SK-N-SH (cell line): ENCODE data around the gene ANKRD10. TPM values are rescaled to one million over a fixed set of nuclear protein-coding genes. Genes with fewer than 3 reads are reported as not detected.

Experiments
- CTCF ChIA-PET: fragments of 300-600, 350-600 bp; formaldehyde crosslinking; extraction: SDS; loops from one replicate; lab custom pipeline; 2021; lab: Yijun Ruan, JAX
- POLR2A ChIA-PET: fragments of 350-600 bp; sonication (Branson Sonifier 250); formaldehyde crosslinking; extraction: SDS; loops from one replicate; lab custom pipeline; 2020; ENCODE audit warnings: antibody characterized with exemption, inconsistent platforms; lab: Yijun Ruan, JAX
- DNase-seq: peaks from one replicate; pipeline ENCODE4 v3.0.0; 2012
- H2AFZ ChIP-seq: fragments of 200-600 bp; sonication (generic); 2 replicates; pipeline ENCODE4 v1.8.1; 2016; ENCODE audit warnings: antibody characterized with exemption, mild to moderate bottlenecking, low read depth
- H3F3A ChIP-seq: fragments of 200-600 bp; sonication (generic); replicated peaks from 2 replicates; pipeline ENCODE3; 2016; ENCODE audit warnings: antibody characterized with exemption, mild to moderate bottlenecking; ENCODE audit not compliant: insufficient read depth
- H3K27ac ChIP-seq, 2 experiments: fragments of 200-500 bp in 1 of 2; fragments of 200-600 bp in 1 of 2; sonication (Bioruptor generic) in 1 of 2; sonication (generic), shearing (Covaris generic) in 1 of 2; 2 replicates each; pipeline versions ENCODE4 v1.5.1 to v1.6.1; 2014 to 2016; ENCODE audit warnings: low read depth in 2 of 2, inconsistent platforms in 1 of 2, low read length in 1 of 2, mild to moderate bottlenecking in 1 of 2, mixed read lengths in 1 of 2
- H3K27me3 ChIP-seq: fragments of 200-600 bp; sonication (generic), shearing (Covaris generic); 2 replicates; pipeline ENCODE4 v1.6.1; 2016; ENCODE audit warnings: mixed run types; ENCODE audit not compliant: insufficient read depth
- H3K36me3 ChIP-seq, 2 experiments: fragments of 200-500 bp in 1 of 2; fragments of 200-600 bp in 1 of 2; sonication (Bioruptor generic) in 1 of 2; sonication (generic) in 1 of 2; replicated peaks in 1 of 2; 2 replicates each; pipeline versions ENCODE3 to v1.5.1; 2014 to 2016; ENCODE audit warnings: low read length in 1 of 2, mild to moderate bottlenecking in 1 of 2; ENCODE audit not compliant: insufficient read depth in 2 of 2, control insufficient read depth in 1 of 2
- H3K4me1 ChIP-seq, 2 experiments: fragments of 200-500 bp in 1 of 2; fragments of 200-600 bp in 1 of 2; sonication (Bioruptor generic) in 1 of 2; sonication (generic), shearing (Covaris generic) in 1 of 2; 2 replicates each; pipeline versions ENCODE4 v1.5.1 to v1.6.1; 2014 to 2016; ENCODE audit warnings: low read depth in 1 of 2, low read length in 1 of 2, mixed run types in 1 of 2; ENCODE audit not compliant: insufficient read depth in 2 of 2, control insufficient read depth in 1 of 2
- H3K4me2 ChIP-seq: fragments of 200-600 bp; sonication (generic), shearing (Covaris generic); 2 replicates; pipeline ENCODE4 v1.6.1; 2017; ENCODE audit warnings: mixed run types
- H3K4me3 ChIP-seq, 2 experiments: fragments of 200-500 bp in 1 of 2; fragments of 200-600 bp in 1 of 2; sonication (Bioruptor generic) in 1 of 2; sonication (generic), shearing (Covaris generic) in 1 of 2; 2 replicates each; pipeline versions ENCODE4 v1.5.1 to v1.8.1; 2014 to 2016; ENCODE audit warnings: low read depth in 2 of 2, inconsistent platforms in 1 of 2, low read length in 1 of 2, mild to moderate bottlenecking in 1 of 2, mixed read lengths in 1 of 2, moderate library complexity in 1 of 2
- H3K79me2 ChIP-seq: fragments of 200-600 bp; sonication (generic); 2 replicates; pipeline ENCODE4 v1.8.1; 2017; ENCODE audit warnings: mild to moderate bottlenecking; ENCODE audit not compliant: insufficient read depth
- H3K9ac ChIP-seq: fragments of 200-600 bp; sonication (generic); 2 replicates; pipeline ENCODE4 v1.6.1; 2017; ENCODE audit warnings: mixed run types
- H3K9me2 ChIP-seq: fragments of 200-600 bp; sonication (generic); 2 replicates; pipeline ENCODE4 v1.6.1; 2017; ENCODE audit warnings: mixed run types
- H3K9me3 ChIP-seq: fragments of 200-600 bp; sonication (generic); 2 replicates; pipeline ENCODE4 v1.6.1; 2017; ENCODE audit warnings: mixed run types, mild to moderate bottlenecking, moderate library complexity
- H4K20me1 ChIP-seq: fragments of 200-600 bp; sonication (generic); 2 replicates; pipeline ENCODE4 v1.6.1; 2017; ENCODE audit warnings: mild to moderate bottlenecking, mixed run types; ENCODE audit not compliant: insufficient read depth
- ELF1 ChIP-seq: IDR thresholded peaks from 2 replicates; pipeline ENCODE4 v1.4.0; 2012
- EZH2phosphoT487 ChIP-seq: fragments of 200-600 bp; sonication (generic); IDR thresholded peaks from 2 replicates; pipeline ENCODE4 v1.6.1; 2017; ENCODE audit warnings: low read depth, mixed run types, mild to moderate bottlenecking, antibody characterized with exemption, moderate library complexity, borderline replicate concordance
- FOXJ3 ChIP-seq: sonication (generic); formaldehyde crosslinking; IDR thresholded peaks from 2 replicates; pipeline ENCODE4 v1.5.1; 2020; ENCODE audit warnings: mild to moderate bottlenecking, missing genetic modification reagents
- GABPA ChIP-seq: IDR thresholded peaks from 2 replicates; pipeline ENCODE4 v1.4.0; 2012; ENCODE audit warnings: low read depth, mild to moderate bottlenecking
- IRF3 ChIP-seq: fragments of 150-350 bp; IDR thresholded peaks from 2 replicates; pipeline ENCODE4 v1.6.1; 2016; ENCODE audit warnings: mild to moderate bottlenecking, low read depth, low read length
- MAX ChIP-seq: IDR thresholded peaks from 2 replicates; pipeline ENCODE4 v1.4.0; 2012; ENCODE audit warnings: low read depth
- MXI1 ChIP-seq: IDR thresholded peaks from 2 replicates; pipeline ENCODE4 v1.6.1; 2012; ENCODE audit warnings: mild to moderate bottlenecking, low read depth, low read length, improper control_type of control experiment
- NFIC ChIP-seq: IDR thresholded peaks from 2 replicates; pipeline ENCODE4 v1.4.0; 2012; ENCODE audit warnings: borderline replicate concordance
- RAD21 ChIP-seq: IDR thresholded peaks from 2 replicates; pipeline ENCODE4 v1.6.1; 2012; ENCODE audit warnings: mild to moderate bottlenecking, low read length
- RCOR1 ChIP-seq: fragments of 150-350 bp; IDR thresholded peaks from 2 replicates; pipeline ENCODE4 v1.6.1; 2017; ENCODE audit warnings: antibody characterized with exemption, low read length
- RFX5 ChIP-seq: IDR thresholded peaks from 2 replicates; pipeline ENCODE4 v1.6.1; 2012; ENCODE audit warnings: mild to moderate bottlenecking, improper control_type of control experiment, low read length
- SIN3A ChIP-seq: IDR thresholded peaks from 2 replicates; pipeline ENCODE4 v1.6.1; 2012; ENCODE audit warnings: low read depth, mild to moderate bottlenecking, low read length, moderate library complexity, borderline replicate concordance
- TAF1 ChIP-seq: IDR thresholded peaks from 2 replicates; pipeline ENCODE4 v1.6.1; 2012; ENCODE audit warnings: low read depth, mild to moderate bottlenecking, low read length, moderate library complexity, borderline replicate concordance
- TCF12 ChIP-seq: IDR thresholded peaks from 2 replicates; pipeline ENCODE4 v1.4.0; 2012
- USF1 ChIP-seq: IDR thresholded peaks from 2 replicates; pipeline ENCODE4 v1.4.0; 2012; ENCODE audit warnings: low read depth, borderline replicate concordance
- USF2 ChIP-seq: fragments of 150-350 bp; IDR thresholded peaks from 2 replicates; pipeline ENCODE4 v1.6.1; 2017; ENCODE audit warnings: antibody characterized with exemption, low read length, low read depth, borderline replicate concordance
- WGBS: methylation state at CpG from one replicate; pipeline ENCODE4 v1.1.6; 2017; ENCODE audit warnings: low lambda C conversion rate; 5-methylcytosine and 5-hydroxymethylcytosine counted together
- polyA plus RNA-seq, 3 experiments: library from polyadenylated mRNA; depleted of rRNA; stranded (reverse); fragments of >200 nt; gene quantifications; 2 replicates each; pipeline ENCODE4 v1.2.3, GENCODE V29; 2012

Gene ANKRD10
- polyA plus RNA-seq, 1 of the 3 experiments (the other 2 are of a cell fraction), result 53.2 TPM

GRCh38 chr13:110942248-110942981 is 27.5 kb upstream of the ANKRD10 start:
- CTCF ChIA-PET, result interaction anchor here (1.2 kb wide), 1 partner anchor 27 kb away, joined by 4 read pairs; no protein-coding TSS in a partner anchor
- no peak for DNase-seq
- H3K9me2 ChIP-seq, result no peaks in the 10 kb centered on the region
- no peaks in the 10 kb centered on the region for H3K9me3 ChIP-seq
- no peak overlapping the region for H3K4me2 ChIP-seq
- H2AFZ ChIP-seq, result no peak overlapping the region
- H3K9ac ChIP-seq, result no peak overlapping the region
- H3K27me3 ChIP-seq, result no peaks in the 10 kb centered on the region; the same call in 1 of the 2 replicates
- TF ChIP-seq MXI1 (no peak), MAX (no peak), USF2 (no peak), RAD21 (no peak), ELF1 (no peak), USF1 (no peak), TAF1 (no peak), SIN3A (no peak), NFIC (no peak), RFX5 (no peak), FOXJ3 (CRISPR knock-in tag) (no peak), TCF12 (no peak), GABPA (no peak), EZH2phosphoT487 (no peak), IRF3 (no peak), RCOR1 (no peak)
- TF ChIP-seq, all 33 proteins: peak for 0
- no peaks in the 10 kb centered on the region for H3K4me1 ChIP-seq
- no peak overlapping the region for H3K27ac ChIP-seq
- no peaks in the 10 kb centered on the region for H3K79me2 ChIP-seq
- no peaks in the 10 kb centered on the region for H3F3A ChIP-seq
- H3K4me3 ChIP-seq, result no peak overlapping the region
- WGBS, result 46% methylated on average over 4 of the region's 4 CpGs
- POLR2A ChIA-PET, result no interaction called here
- no peaks in the 10 kb centered on the region for H4K20me1 ChIP-seq
- no peaks in the 10 kb centered on the region for H3K36me3 ChIP-seq
